HepG2 (cell line): ENCODE data around the gene OR10H1. TPM values are rescaled to one million over a fixed set of nuclear protein-coding genes. Genes with fewer than 3 reads are reported as not detected.
A peak's percentile ranks its signal among the peaks of the same experiment; 100 is the strongest.

Experiments used
- CHCHD3 ChIP-seq: sonication (generic); formaldehyde crosslinking; IDR thresholded peaks from 2 replicates; pipeline ENCODE4 v1.8.0; 2022; ENCODE audit warnings: mild to moderate bottlenecking, missing genetic modification reagents, moderate library complexity
- ERF ChIP-seq: IDR thresholded peaks from 2 replicates; pipeline ENCODE4 v1.6.1; 2018; ENCODE audit warnings: missing biosample characterization, missing genetic modification reagents
- KDM1A ChIP-seq: IDR thresholded peaks from 2 replicates; pipeline ENCODE4 v1.6.1; 2016; ENCODE audit warnings: missing compliant biosample characterization
- MATR3 ChIP-seq: sonication (generic); formaldehyde crosslinking; IDR thresholded peaks from 2 replicates; pipeline ENCODE4 v1.4.0; 2020; ENCODE audit warnings: missing genetic modification reagents
- MBD4 ChIP-seq: IDR thresholded peaks from 2 replicates; pipeline ENCODE4 v1.6.1; 2012; ENCODE audit warnings: low read length, inconsistent platforms, borderline replicate concordance
- MEIS2 ChIP-seq: sonication (generic); formaldehyde crosslinking; IDR thresholded peaks from 2 replicates; pipeline ENCODE4 v1.9.0; 2021; ENCODE audit warnings: mild to moderate bottlenecking, missing genetic modification reagents
- MXD4 ChIP-seq: IDR thresholded peaks from 2 replicates; pipeline ENCODE4 v1.6.1; 2016; ENCODE audit warnings: mild to moderate bottlenecking, missing biosample characterization, missing genetic modification reagents
- MXI1 ChIP-seq: IDR thresholded peaks from 3 replicates; pipeline ENCODE4 v1.6.1; 2012; ENCODE audit warnings: low read depth, low read length, inconsistent platforms, borderline replicate concordance
- MYPOP ChIP-seq: sonication (generic); formaldehyde crosslinking; IDR thresholded peaks from 2 replicates; pipeline ENCODE4 v1.8.1; 2023; ENCODE audit warnings: mild to moderate bottlenecking, moderate library complexity, missing genetic modification reagents
- NR2F2 ChIP-seq: IDR thresholded peaks from 2 replicates; pipeline ENCODE4 v1.6.1; 2012; ENCODE audit warnings: low read depth, inconsistent platforms, borderline replicate concordance
- PCBP1 ChIP-seq: fragments of 200-400 bp; formaldehyde crosslinking; IDR thresholded peaks from 2 replicates; pipeline ENCODE4 v1.6.1; 2017; ENCODE audit warnings: mild to moderate bottlenecking, low read depth, low read length, borderline replicate concordance
- SAP130 ChIP-seq: IDR thresholded peaks from 2 replicates; pipeline ENCODE4 v1.6.1; 2016; ENCODE audit warnings: low read depth
- SETDB1 ChIP-seq: sonication (generic); formaldehyde crosslinking; IDR thresholded peaks from 2 replicates; pipeline ENCODE4 v1.5.1; 2020; ENCODE audit warnings: missing genetic modification reagents, mild to moderate bottlenecking, borderline replicate concordance
- SMARCC2 ChIP-seq: fragments of 450-650 bp; IDR thresholded peaks from 2 replicates; pipeline ENCODE4 v1.6.1; 2017; ENCODE audit warnings: antibody characterized with exemption, mild to moderate bottlenecking
- SP1 ChIP-seq, 2 experiments: fragments of 450-650 bp in 1 of 2; sonication (generic) in 1 of 2; formaldehyde crosslinking in 1 of 2; IDR thresholded peaks; 2 replicates each; pipeline versions ENCODE4 v1.4.0 to v1.6.1; 2016 to 2020; ENCODE audit warnings: missing genetic modification reagents in 1 of 2
- TAF15 ChIP-seq: fragments of 200-400 bp; formaldehyde crosslinking; IDR thresholded peaks from one replicate; pipeline ENCODE4 v1.6.1; 2018; ENCODE audit warnings: mild to moderate bottlenecking, low read depth, low read length; ENCODE audit not compliant: poor library complexity, severe bottlenecking
- ZNF18 ChIP-seq: sonication (generic); formaldehyde crosslinking; IDR thresholded peaks from 2 replicates; pipeline ENCODE4 v1.8.0; 2022; ENCODE audit warnings: mild to moderate bottlenecking, missing genetic modification reagents; ENCODE audit not compliant: insufficient replicate concordance
- ZNF281 ChIP-seq: sonication (generic); formaldehyde crosslinking; IDR thresholded peaks from 2 replicates; pipeline ENCODE4 v1.4.0; 2020; ENCODE audit warnings: missing genetic modification reagents, borderline replicate concordance
- ZNF326 ChIP-seq: sonication (generic); formaldehyde crosslinking; IDR thresholded peaks from 2 replicates; pipeline ENCODE4 v1.4.0; 2020; ENCODE audit warnings: missing genetic modification reagents, borderline replicate concordance
- ZNF570 ChIP-seq: sonication (generic); formaldehyde crosslinking; IDR thresholded peaks from 2 replicates; pipeline ENCODE4 v1.4.0; 2020; ENCODE audit warnings: mild to moderate bottlenecking, missing genetic modification reagents, borderline replicate concordance
- ZNF580 ChIP-seq: IDR thresholded peaks from 2 replicates; pipeline ENCODE4 v1.6.1; 2016; ENCODE audit warnings: low read depth, borderline replicate concordance
- ZNF597 ChIP-seq: sonication (generic); formaldehyde crosslinking; IDR thresholded peaks from 2 replicates; pipeline ENCODE4 v1.5.0; 2020; ENCODE audit warnings: missing genetic modification reagents
- ZNF616 ChIP-seq: sonication (generic); formaldehyde crosslinking; IDR thresholded peaks from 2 replicates; pipeline ENCODE4 v1.5.0; 2020; ENCODE audit warnings: low read depth, mild to moderate bottlenecking, missing genetic modification reagents
- ZNF776 ChIP-seq: sonication (generic); formaldehyde crosslinking; IDR thresholded peaks from 2 replicates; pipeline ENCODE4 v1.4.0; 2020; ENCODE audit warnings: mild to moderate bottlenecking, missing genetic modification reagents
- polyA plus RNA-seq, 8 experiments: library from polyadenylated mRNA; depleted of rRNA in 3 of 8; stranded (reverse) in 7 of 8; unstranded in 1 of 8; fragments of >200 nt; fragmentation: Illumina TruSeq in 4 of 8; extraction: Trizol in 4 of 8; gene quantifications; 2 replicates each; pipeline versions ENCODE4 v1.2.1 to v1.2.3, GENCODE V29; 2011 to 2016; ENCODE audit warnings: low read depth in 4 of 8, missing spikeins in 1 of 8, mixed read lengths in 1 of 8; ENCODE audit not compliant: insufficient read depth in 1 of 8
- total RNA-seq, 5 experiments: library from RNA; depleted of rRNA; stranded (reverse); fragments of >200 nt; fragmentation: Illumina TruSeq; extraction: Trizol; gene quantifications; 2 replicates each; pipeline ENCODE4 v1.2.3, GENCODE V29; 2016; ENCODE audit warnings: low read depth in 1 of 5

The OR10H1 gene
- total and polyA plus RNA-seq, 2 of the 13 experiments (the other 11 are each of a cell fraction or from before 2014, with no cell fraction given): not detected

- TF ChIP-seq MYPOP: no peak
- no peak for TF ChIP-seq MBD4
- TF ChIP-seq TAF15: no peak
- TF ChIP-seq MATR3 (CRISPR knock-in tag): no peak
- TF ChIP-seq ZNF597 (CRISPR knock-in tag): no peak
- TF ChIP-seq ZNF326 (CRISPR knock-in tag): no peak
- TF ChIP-seq ZNF580 (CRISPR knock-in tag): 0 out of 2 replicates have a peak, but pooled peaks have one; percentile 3
- no peak for TF ChIP-seq ZNF776 (CRISPR knock-in tag)
- TF ChIP-seq MEIS2: no peak
- TF ChIP-seq CHCHD3: no peak
- TF ChIP-seq PCBP1: no peak
- TF ChIP-seq SAP130 (CRISPR knock-in tag): peak; percentile 73
- TF ChIP-seq ZNF18: no peak
- no peak for TF ChIP-seq SETDB1
- no peak for TF ChIP-seq ERF (CRISPR knock-in tag)
- TF ChIP-seq NR2F2: no peak
- no peak for TF ChIP-seq ZNF570
- TF ChIP-seq ZNF616 (CRISPR knock-in tag): no peak
- no peak for TF ChIP-seq MXD4 (CRISPR knock-in tag)
- TF ChIP-seq SP1 (IDR thresholded peaks at IDR 0.05): no peak
- TF ChIP-seq SP1 (CRISPR knock-in tag; IDR thresholded peaks at IDR 0.05): peak; percentile 4; the same call in 1 of the 2 replicates
- no peak for TF ChIP-seq KDM1A (CRISPR knock-in tag)
- peak; percentile 47; the same call in 1 of the 3 replicates for TF ChIP-seq MXI1
- no peak for TF ChIP-seq SMARCC2
- TF ChIP-seq ZNF281 (CRISPR knock-in tag): no peak
Measured at GRCh38 chr19:15837221-15837731, 21.8 kb upstream of the OR10H1 start (continued).
